Measurements from ENCODE around the gene CMIP.

- TF ChIP-seq EP300 (IDR thresholded peaks at IDR 0.05; ENCODE audit: low read depth) (no peak), CTCF (IDR thresholded peaks at IDR 0.05) (no peak), POLR2A (IDR thresholded peaks at IDR 0.05) (no peak), POLR2AphosphoS5 (IDR thresholded peaks at IDR 0.05) (no peak)
Measured at GRCh38 chr16:81415751-81416150, 28.9 kb upstream of the CMIP start.

Measured in transverse colon (tissue), 4 donors.